22Rv1 (cell line): ENCODE measurements around the gene IMMP2L.

ENCODE experiments used
- CTCF ChIP-seq: fragments of 450-650 bp; IDR thresholded peaks from 2 replicates; pipeline ENCODE4 v1.5.1; 2017; ENCODE audit warnings: mild to moderate bottlenecking
- ZFX ChIP-seq: fragments of 450-650 bp; IDR thresholded peaks from 2 replicates; pipeline ENCODE4 v1.6.1; 2017; ENCODE audit warnings: antibody characterized with exemption, borderline replicate concordance

- TF ChIP-seq CTCF = no peak
- TF ChIP-seq ZFX = no peak
These were observed 5.3 kb downstream of the IMMP2L start for GRCh38 chr7:111556977-111557376.
